HG03442 (cell line): Measurements from ENCODE around the gene ATP1B3.
"Not testable (repeated sequence)": the region's sequence is repeated elsewhere in the genome, so short reads cannot be mapped to it uniquely, and the experiment has no call there.

Experiments
- ATAC-seq: cut with Tn5 transposase; IDR thresholded peaks from one replicate; pipeline ENCODE4 v1.9.1; 2021; ENCODE audit warnings: mild to moderate bottlenecking, moderate library complexity; ENCODE audit not compliant: unreplicated experiment

ATP1B3 gene

DNA sequence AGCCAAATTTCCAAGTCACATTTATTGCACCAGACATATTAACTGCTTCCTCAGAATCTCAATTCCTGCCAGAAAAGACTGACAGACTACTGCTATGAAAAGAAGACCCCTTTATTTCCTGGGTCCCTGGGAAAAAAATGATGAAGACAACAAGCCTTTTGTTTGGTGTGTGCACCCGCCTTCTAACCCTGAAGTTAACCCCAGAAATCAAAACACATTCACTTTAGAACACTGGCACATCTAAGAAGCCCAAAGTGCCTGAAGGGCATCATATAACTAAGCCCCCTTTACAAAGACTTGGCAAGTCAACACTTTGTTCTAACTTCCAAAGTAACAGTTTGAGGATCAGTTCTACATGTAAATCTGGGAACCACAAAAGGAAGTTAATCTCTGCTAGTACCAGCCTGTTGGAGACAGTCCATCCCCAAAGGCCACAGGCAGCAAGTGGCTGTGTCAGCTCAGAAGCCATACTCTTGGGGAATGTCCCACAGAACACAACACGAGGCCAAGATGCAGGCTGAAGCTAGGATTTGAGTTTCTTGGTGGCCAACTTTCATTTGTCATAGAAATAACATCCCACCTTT is 16.3 kb upstream of the ATP1B3 start:
- no peak for ATAC-seq

DNA sequence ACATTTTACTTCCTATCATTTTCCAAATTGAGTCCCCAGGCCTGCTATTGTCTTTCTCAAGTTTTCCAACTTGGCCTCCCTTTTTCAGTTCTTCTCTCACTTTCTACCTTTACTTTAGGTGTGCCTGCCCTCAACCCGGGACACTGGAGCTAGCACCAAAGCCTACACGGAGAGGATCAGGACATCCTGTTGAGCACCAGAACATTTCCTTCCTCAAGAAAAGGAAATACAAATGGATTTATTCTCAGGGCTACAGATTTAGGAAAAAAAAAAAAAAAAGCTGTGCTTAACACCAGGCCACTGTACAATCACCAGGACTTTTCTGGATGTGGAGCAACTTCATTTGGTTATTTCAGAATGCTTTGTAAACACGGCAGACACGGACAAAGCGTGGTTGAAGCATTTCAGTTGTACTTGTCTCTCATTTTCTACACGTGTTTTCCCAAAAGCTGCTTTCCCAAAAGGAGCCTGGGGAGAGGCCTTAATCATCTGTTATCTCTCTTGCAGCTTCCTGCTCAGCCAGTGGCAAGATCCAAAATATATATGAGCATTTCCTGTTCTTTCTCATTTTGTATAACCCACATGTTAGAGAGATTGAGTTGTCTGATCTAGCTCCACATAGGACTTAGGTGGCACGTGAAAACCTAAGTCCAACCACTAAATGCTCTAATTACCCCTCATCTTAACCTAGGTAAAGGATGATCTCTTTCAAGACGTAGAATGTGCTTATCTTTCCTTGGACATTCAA is 15.5 kb upstream of the ATP1B3 start:
- ATAC-seq: no peak

DNA sequence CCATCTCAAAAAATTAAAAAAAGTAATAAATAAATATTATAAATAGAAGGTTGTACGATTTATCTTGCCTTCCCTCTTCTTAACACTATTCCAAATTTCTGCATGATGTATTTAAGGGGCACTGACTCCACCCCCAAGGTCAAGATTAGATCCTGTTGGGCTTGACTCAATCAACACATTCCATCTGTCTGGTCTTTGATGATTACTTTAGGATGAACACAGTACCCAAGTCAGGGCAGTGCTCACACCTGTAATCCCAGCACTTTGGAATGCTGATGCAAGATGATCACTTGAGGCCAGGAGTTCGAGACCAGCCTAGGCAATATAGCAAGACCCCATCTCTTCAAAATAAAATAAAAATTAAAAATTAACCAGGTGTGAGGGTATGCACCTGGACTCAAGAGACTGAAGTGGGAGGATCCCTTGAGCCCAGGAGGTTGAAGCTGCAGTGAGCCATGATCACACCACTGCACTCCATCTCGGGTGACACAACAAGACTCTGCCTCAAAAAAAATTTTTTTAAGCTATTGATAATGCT is 14.1 kb upstream of the ATP1B3 start:
- no peak for ATAC-seq

DNA sequence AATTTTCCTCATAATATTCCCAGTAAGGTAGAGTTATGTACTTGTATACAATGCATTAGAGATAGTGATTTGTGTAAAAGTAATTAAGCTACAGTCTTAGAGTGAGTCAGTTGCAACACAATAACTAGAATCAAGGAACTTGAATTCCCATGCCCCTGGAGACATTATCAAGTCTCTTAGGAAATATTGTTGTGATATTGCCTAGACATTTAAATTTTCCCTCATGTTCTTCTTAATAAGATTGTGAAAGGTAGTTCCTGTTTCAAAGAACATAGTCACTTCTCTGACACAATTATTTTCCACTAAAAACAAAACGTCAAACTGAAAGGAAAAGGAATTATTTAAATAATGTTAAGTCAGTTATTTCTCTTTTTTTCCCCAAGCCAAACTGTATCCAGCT is 13.0 kb upstream of the ATP1B3 start:
- ATAC-seq: no peak

GRCh38 chr3:141864281-141864970 is 12.0 kb upstream of the ATP1B3 start:
- ATAC-seq: no peak

- no peak for ATAC-seq
These were observed 11.3 kb upstream of the ATP1B3 start for GRCh38 chr3:141865101-141865500.

- ATAC-seq: no peak
These were observed 6.3 kb upstream of the ATP1B3 start for GRCh38 chr3:141870091-141870687.

GRCh38 chr3:141875374-141875892 is 1.0 kb upstream of the ATP1B3 start:
- ATAC-seq: peak; percentile 45

DNA sequence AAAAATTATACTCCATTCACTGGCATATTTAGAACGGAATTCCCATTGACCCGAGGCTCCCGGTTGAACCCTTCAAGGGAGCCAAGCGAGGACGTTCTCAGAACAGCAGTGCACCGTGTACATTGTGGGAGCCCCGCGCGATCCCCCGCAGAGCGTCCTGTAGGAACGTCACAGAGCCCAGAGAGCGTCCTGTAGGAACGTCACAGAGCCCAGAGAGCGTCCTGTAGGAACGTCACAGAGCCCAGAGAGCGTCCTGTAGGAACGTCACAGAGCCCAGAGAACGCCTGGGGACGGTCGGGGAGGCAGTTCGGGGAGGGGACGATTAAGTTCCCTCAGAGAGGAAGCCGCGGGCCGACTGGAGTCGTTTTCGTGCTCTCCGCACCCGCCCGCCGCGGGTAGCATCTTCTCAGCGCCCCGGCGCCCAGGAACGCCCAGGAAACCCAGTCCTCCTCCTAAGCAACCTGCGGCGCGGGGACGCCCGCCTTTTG is 506 bp upstream of the ATP1B3 start:
- ATAC-seq: peak; percentile 34

DNA sequence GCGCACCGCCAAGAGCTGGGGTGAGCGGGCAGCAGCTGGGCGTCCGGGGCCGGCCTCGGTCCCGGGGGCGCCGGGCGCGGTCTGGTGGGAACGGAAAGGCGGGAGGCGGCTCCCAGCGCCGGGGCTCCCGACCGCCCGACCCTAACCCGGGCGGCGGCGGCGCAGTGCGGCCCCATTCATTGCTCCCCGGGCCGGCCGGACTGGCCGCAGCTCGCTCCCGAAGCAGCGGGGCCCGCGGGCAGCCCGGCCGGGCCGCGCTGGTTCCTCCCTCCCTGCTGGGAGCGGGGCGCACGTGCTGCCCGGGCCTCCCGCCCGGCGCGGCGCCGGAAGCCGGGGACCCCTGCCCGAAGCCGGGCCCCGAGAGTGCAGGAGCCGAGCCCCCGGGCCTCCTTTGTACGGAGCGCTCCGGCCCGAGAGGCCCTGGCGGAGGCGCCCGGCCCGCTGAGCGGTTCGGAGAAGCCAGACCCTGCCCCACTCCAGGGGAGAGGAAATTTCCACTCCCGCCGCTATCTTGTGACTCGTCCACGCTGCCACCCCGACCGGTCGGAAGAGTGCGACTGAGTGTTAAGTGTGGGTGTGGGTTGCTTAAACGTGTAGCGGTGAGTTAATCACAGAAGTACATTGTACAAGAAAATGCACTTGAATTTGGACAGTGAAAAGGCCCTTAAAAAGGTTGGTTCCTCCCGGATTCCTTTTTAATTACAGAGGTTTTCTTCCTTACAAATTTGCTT is 613 bp downstream of the ATP1B3 start:
- ATAC-seq: peak; percentile 16

- no peak for ATAC-seq
These were observed 1.5 kb downstream of the ATP1B3 start for GRCh38 chr3:141877911-141878310.

DNA sequence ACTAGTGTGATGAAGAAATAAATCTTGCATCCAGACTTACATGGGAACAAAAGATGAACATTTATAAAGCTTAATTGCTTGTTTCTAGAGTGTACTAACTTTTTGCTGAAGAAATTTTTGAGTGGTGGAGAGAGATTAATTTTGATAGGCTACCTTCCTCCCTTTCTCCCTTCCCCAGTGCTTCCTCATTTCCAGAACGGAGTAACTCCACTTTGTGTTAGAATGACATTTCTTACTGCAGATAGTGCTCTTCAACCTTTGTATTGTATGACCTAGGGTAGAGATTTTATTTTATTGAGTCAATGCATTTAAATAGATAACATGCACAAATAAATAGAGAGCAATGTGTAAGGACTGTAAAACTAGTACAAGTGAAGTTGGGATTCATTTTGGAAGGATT is 1.9 kb downstream of the ATP1B3 start:
- no peak for ATAC-seq

- ATAC-seq: no peak
These were observed 2.4 kb downstream of the ATP1B3 start for GRCh38 chr3:141878817-141879216.

DNA sequence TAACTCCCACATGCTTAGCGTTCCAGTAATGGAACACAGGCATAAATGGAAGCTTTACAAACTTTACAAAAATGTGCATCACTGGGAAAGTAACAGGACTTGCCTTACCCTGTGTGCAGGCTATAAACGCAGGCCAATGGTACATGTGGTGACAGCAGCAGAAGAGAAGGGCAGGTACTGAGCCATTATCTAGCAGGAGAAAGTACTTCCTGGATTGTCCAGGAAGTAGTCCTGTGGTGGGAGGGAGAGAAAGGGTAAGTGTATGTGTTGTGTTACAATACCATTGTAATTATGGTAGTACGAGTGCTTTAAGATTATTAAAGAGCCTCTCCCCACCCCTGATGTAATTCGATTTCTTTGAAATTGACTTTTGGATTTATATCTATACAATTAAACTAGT is 5.3 kb downstream of the ATP1B3 start:
- no peak for ATAC-seq

- ATAC-seq: no peak
These were observed 10.6 kb downstream of the ATP1B3 start for GRCh38 chr3:141887051-141887450.

GRCh38 chr3:141888548-141888947 is 12.1 kb downstream of the ATP1B3 start:
- not testable (repeated sequence) for ATAC-seq

- ATAC-seq: no peak
These were observed 18.2 kb downstream of the ATP1B3 start for GRCh38 chr3:141894524-141895176.

DNA sequence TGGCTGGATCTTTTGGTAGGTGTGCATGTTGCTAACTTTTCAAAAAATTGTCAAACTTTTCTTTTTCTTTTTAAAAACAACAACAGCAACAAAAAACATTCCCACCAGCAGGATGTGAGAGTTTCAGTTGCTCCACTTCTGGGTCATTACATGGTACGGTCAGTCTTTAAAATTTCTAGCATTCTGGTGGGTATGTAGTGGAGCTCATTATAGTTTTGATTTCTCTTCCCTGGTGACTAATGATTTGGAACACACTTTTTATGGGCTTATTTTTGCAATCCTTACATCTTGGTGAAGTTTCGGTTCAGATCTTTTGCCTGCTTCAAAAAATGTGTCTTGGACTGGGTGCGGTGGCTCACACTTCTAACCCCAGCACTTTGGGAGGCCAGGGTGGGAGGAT is 19.3 kb downstream of the ATP1B3 start:
- ATAC-seq: no peak

GRCh38 chr3:141898908-141899307 is 22.5 kb downstream of the ATP1B3 start:
- ATAC-seq: no peak

GRCh38 chr3:141900343-141900742 is 23.9 kb downstream of the ATP1B3 start:
- no peak for ATAC-seq
